A673 (cell line): ENCODE data around the gene LECT2. TPM values are rescaled to one million over a fixed set of nuclear protein-coding genes. Genes with fewer than 3 reads are reported as not detected.
A peak's percentile ranks its signal among the peaks of the same experiment; 100 is the strongest.

Experiments
- BruUV-seq: library from RNA; stranded (reverse); fragments of 400-500 nt; replicated peaks from 2 replicates; lab custom pipeline; 2021; lab: Mats Ljungman, UMichigan
- CTCF ChIA-PET: fragments of 300-600 bp; sonication (Branson Sonifier 250); formaldehyde crosslinking; loops from one replicate; lab custom pipeline; 2022; ENCODE audit warnings: antibody characterized with exemption; lab: Charles Lee
- POLR2A ChIA-PET: fragments of 300-600 bp; sonication (Branson Sonifier 250); formaldehyde crosslinking; loops from one replicate; lab custom pipeline; 2022; ENCODE audit warnings: antibody characterized with exemption; ENCODE audit not compliant: low non-redundant PET; lab: Charles Lee
- DNase-seq: peaks from one replicate; pipeline ENCODE4 v3.0.0-alpha.2; 2015; ENCODE audit warnings: low spot score
- H3K27ac ChIP-seq: fragments of 200-600 bp; sonication (generic); 2 replicates; pipeline ENCODE4 v1.5.1; 2016; ENCODE audit warnings: mixed run types, low read depth, mild to moderate bottlenecking, mixed read lengths, antibody characterized with exemption, low read length; ENCODE audit not compliant: poor library complexity, severe bottlenecking
- H3K27me3 ChIP-seq: fragments of 200-600 bp; sonication (generic); replicated peaks from 2 replicates; pipeline ENCODE4 v1.6.1; 2017; ENCODE audit warnings: mixed run types, low read depth, mild to moderate bottlenecking, mixed read lengths, antibody characterized with exemption, low read length; ENCODE audit not compliant: insufficient read depth, poor library complexity
- H3K36me3 ChIP-seq: fragments of 200-600 bp; sonication (generic); 2 replicates; pipeline ENCODE4 v1.6.1; 2016; ENCODE audit warnings: mixed run types, mild to moderate bottlenecking, mixed read lengths, antibody characterized with exemption, low read length; ENCODE audit not compliant: insufficient read depth, poor library complexity, severe bottlenecking
- H3K4me1 ChIP-seq: fragments of 200-600 bp; sonication (generic); 2 replicates; pipeline ENCODE4 v1.6.1; 2017; ENCODE audit warnings: mixed run types, mild to moderate bottlenecking, mixed read lengths, antibody characterized with exemption, low read length; ENCODE audit not compliant: insufficient read depth, poor library complexity, severe bottlenecking
- H3K4me3 ChIP-seq: fragments of 200-600 bp; sonication (generic); 2 replicates; pipeline ENCODE4 v1.5.1; 2016; ENCODE audit warnings: low read depth, mixed run types, mild to moderate bottlenecking, mixed read lengths, low read length; ENCODE audit not compliant: poor library complexity, severe bottlenecking
- H3K9me3 ChIP-seq: fragments of 200-600 bp; sonication (generic); 2 replicates; pipeline ENCODE4 v1.6.1; 2016; ENCODE audit warnings: mixed run types, low read depth, mild to moderate bottlenecking, mixed read lengths, antibody characterized with exemption, low read length; ENCODE audit not compliant: poor library complexity, severe bottlenecking
- EZH2 ChIP-seq: fragments of 200-600 bp; sonication (generic); IDR thresholded peaks from 2 replicates; pipeline ENCODE4 v1.6.1; 2017; ENCODE audit warnings: borderline replicate concordance, low read depth, mild to moderate bottlenecking, mixed read lengths, antibody characterized with exemption, low read length; ENCODE audit not compliant: poor library complexity, severe bottlenecking
- intact Hi-C: fragments of 100-400 bp; cut with micrococcal nuclease; formaldehyde crosslinking; loops from one replicate; pipeline ENCODE4 v1.10.0; 2022; ENCODE audit not compliant: unreplicated experiment
- total RNA-seq: library from RNA; stranded (reverse); gene quantifications from 2 replicates; pipeline ENCODE4 v1.2.3, GENCODE V29; 2021
- TF ChIP-seq, protein P1 (sequence below): fragments of 300-800, 200-600 bp; sonication (generic); conservative IDR thresholded peaks from 2 replicates; pipeline ENCODE4 v1.5.1; 2017; ENCODE audit warnings: low read depth, mild to moderate bottlenecking, antibody characterized with exemption, low read length, moderate library complexity, mixed read lengths

Gene LECT2
- total RNA-seq, 1 experiment from 2014 or later, result not detected

DNA sequence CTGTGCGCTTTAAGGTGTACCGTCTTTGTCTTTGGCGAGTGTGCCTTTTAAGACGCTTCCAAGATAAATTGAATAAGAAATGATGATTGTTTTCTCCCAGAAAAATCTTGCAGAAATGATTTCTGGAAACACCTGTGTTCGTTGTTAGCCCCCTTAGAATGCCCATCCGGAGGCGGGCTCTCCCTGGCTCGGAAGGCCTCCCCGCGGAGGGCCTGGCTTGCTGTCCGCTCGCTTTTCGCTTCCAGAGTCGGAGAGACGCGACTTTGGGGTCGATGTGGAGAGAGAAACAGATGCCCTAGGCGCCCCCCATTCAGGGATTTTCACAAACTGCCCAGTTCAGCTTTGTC, 23.9 kb downstream of the LECT2 start:
- ChIA-PET CTCF (no interaction called here), POLR2A (no interaction called here)
- no TSS peak for BruUV-seq
- Histone ChIP-seq H3K27ac (no peak overlapping the region), H3K4me3 (no peak overlapping the region), H3K36me3 (no peaks in the 10 kb centered on the region), H3K9me3 (no peaks in the 10 kb centered on the region), H3K4me1 (no peaks in the 10 kb centered on the region), H3K27me3 (peaks cover 90% of the 10 kb centered on the region)
- intact Hi-C loops, result no loop called here
- TF ChIP-seq EZH2, result no peak
- TF ChIP-seq, protein P1, sequence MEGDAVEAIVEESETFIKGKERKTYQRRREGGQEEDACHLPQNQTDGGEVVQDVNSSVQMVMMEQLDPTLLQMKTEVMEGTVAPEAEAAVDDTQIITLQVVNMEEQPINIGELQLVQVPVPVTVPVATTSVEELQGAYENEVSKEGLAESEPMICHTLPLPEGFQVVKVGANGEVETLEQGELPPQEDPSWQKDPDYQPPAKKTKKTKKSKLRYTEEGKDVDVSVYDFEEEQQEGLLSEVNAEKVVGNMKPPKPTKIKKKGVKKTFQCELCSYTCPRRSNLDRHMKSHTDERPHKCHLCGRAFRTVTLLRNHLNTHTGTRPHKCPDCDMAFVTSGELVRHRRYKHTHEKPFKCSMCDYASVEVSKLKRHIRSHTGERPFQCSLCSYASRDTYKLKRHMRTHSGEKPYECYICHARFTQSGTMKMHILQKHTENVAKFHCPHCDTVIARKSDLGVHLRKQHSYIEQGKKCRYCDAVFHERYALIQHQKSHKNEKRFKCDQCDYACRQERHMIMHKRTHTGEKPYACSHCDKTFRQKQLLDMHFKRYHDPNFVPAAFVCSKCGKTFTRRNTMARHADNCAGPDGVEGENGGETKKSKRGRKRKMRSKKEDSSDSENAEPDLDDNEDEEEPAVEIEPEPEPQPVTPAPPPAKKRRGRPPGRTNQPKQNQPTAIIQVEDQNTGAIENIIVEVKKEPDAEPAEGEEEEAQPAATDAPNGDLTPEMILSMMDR, result no peak
- no peak for DNase-seq

DNA sequence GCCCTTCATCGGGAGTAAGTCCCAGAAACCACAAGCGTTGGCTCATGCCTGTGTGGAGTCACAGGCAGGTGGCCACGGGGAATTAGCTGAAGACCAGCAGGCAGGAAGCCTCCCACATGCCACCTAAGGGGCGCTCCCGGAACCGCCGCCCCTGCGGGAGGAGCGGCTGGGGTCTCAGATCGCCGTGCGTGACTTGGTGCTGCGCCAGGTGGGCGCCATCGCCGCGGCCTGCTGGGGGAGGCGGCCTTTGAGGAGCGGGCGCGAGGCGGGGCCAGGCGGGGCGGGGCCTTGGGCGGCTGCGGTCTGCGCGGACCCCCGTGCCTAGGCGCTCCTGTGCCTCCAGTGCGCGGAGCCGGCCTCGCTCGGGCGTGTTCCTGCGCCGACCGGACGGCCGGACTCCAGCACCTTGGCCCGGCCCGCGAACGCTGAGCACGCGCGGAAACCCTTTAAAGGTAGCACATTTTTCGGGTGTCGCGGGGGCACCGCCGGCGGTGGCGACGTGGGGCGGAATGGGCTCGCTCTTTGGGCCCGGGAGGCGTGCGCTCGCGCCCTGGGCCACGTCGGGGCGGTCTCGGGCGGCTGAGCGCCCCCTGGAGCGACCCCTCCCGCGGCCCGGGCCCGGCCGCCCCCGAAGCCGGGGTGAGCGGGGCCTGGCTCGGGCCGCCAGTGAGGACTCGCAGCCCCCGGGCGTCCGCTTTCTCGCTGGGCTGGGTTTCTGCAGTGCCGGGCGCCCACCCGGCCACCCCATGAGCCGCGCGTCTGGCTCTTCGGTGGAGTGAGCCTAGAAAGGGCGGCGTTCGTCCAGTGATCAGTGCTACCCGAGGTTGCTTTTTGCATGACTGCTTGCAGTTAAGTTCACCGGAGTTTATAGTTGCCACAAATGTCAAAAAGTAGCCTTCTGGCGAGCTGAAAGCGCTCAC, 24.5 kb downstream of the LECT2 start:
- H3K9me3 ChIP-seq, result no peaks in the 10 kb centered on the region
- ChIA-PET POLR2A (no interaction called here), CTCF (no interaction called here)
- H3K27me3 ChIP-seq, result peaks cover 90% of the 10 kb centered on the region
- peak; percentile 77 for TF ChIP-seq EZH2
- TF ChIP-seq, protein P1, result 0 out of 2 replicates have a peak, but pooled peaks have one; percentile 8
- DNase-seq, result peak; percentile 22
- H3K27ac ChIP-seq, result no peak overlapping the region
- BruUV-seq, result no TSS peak
- H3K4me3 ChIP-seq, result peak overlapping the region; percentile 35
- no peaks in the 10 kb centered on the region for H3K4me1 ChIP-seq
- intact Hi-C loops, result no loop called here
- H3K36me3 ChIP-seq, result no peaks in the 10 kb centered on the region

DNA sequence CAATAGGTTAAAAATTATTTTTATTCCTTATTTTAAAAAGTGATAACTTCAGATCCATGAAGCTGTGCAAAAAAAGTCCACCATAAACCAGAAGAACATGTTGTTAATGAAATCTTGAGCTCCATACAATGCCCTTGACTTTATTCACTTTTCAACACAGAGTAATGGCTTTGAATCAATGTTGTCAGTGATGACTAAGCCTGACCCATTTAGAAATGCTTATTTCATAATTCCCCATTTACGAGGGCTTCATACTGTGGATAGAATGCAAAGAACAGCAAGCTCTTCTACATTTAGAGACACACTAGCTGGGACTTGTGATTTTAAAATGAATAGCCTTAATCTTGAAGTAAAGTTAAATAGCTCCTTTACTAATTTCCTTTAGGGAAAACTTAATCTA, 33.4 kb downstream of the LECT2 start:
- POLR2A ChIA-PET, result no interaction called here
- intact Hi-C loops, result no loop called here
- BruUV-seq, result no TSS peak
- DNase-seq, result peak; percentile 33
- Histone ChIP-seq H3K27me3 (peaks cover 95% of the 10 kb centered on the region), H3K9me3 (no peaks in the 10 kb centered on the region), H3K27ac (no peak overlapping the region), H3K36me3 (no peaks in the 10 kb centered on the region), H3K4me3 (no peak overlapping the region), H3K4me1 (no peaks in the 10 kb centered on the region)
- CTCF ChIA-PET, result no interaction called here
- TF ChIP-seq, protein P1, result no peak
- TF ChIP-seq EZH2, result no peak
